GM18505 (cell line): Measurements from ENCODE around the gene GPR17.

Source experiments
- ATAC-seq: cut with Tn5 transposase; IDR thresholded peaks from one replicate; pipeline ENCODE4 v1.9.1; 2021; ENCODE audit not compliant: unreplicated experiment
- POLR2A ChIP-seq: IDR thresholded peaks from 4 replicates; pipeline ENCODE4 v1.6.1; 2011; ENCODE audit warnings: borderline replicate concordance; ENCODE audit not compliant: insufficient read depth, insufficient read length; ENCODE audit errors: extremely low read depth

GPR17 gene

DNA sequence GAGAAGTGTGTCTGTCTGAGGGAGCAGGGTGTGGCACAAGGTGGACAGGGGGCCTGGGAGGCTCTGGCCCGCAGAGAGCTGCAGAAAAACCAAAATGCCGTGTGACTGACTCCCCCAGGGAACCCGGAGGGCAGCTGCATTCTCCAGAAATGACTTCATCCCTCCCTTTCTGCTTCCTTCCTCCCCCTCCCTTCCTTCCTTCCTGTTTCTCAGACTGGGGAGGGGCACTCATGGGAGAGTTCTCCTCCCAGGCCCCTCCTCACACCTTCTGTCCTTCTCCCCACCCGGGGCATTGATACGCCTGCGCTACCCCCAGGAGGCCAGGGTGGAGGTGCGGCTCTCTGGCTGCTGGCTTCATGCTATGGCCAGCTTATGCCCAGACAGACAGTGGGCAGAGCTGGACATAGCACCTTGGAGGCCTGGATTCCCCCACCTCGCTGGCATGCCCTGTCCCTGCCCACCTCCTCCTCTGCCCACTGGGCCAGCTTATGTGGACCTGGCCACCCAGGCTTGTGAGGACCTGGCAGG, 8.2 kb upstream of the GPR17 start:
- TF ChIP-seq POLR2A: no peak

DNA sequence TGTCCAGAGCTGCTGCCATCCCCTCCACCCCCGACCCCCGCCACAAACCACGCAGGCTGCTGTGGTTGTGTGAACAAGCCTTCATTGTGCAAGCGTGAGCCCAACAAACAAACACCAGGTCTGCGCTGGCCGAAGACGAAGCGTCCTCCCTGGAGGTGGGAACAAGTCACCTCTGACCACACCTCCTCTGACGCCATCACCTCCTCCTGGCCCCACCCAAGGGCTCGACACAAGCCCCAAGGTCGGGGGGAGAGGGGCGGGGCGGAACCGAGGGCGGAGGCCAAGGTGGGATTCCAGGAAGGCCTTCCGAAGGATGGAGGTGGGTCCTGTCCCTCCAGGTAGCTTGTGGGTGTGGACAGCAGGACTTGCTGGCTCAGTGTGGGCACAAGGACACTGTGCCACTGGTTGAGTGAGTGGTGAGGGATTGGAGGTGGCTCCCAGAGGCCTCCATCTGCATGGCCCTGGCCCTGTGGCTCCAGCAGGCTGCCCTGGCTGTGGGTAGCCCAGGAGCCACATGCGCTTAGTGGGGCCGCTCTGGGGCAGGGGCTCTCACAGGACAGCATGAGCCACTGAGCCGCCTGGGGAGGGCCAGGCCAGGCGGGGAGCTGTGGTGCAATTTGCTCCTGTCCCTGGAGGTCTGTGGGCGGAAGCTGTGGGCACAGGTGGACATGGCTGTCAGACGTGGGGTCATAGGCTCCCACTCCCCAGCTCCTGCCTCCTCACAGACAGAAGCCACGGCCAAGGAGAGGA, 7.4 kb upstream of the GPR17 start:
- ATAC-seq: no peak
- no peak for TF ChIP-seq POLR2A

More for the DNA sequence above, 8.2 kb upstream of the GPR17 start:
- ATAC-seq: no peak

DNA sequence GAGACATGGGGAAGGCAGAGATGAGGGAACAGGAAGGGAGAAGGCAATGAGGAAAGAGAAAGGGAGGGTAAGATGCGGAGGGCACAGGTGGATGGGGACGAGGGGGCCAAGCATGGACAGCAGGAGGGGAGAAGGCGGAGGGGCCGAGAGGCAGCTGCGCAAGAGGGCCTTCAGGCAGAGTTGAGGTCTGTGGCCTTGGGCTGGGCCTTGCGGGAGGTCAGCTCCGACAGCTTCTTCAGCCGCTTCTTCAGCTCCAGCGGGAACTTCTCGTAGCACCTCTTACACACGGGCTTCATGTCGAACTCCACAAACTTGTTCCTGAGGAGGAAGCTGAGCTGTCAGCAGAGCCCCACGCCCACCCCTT, 6.9 kb upstream of the GPR17 start:
- no peak for ATAC-seq
- no peak for TF ChIP-seq POLR2A

DNA sequence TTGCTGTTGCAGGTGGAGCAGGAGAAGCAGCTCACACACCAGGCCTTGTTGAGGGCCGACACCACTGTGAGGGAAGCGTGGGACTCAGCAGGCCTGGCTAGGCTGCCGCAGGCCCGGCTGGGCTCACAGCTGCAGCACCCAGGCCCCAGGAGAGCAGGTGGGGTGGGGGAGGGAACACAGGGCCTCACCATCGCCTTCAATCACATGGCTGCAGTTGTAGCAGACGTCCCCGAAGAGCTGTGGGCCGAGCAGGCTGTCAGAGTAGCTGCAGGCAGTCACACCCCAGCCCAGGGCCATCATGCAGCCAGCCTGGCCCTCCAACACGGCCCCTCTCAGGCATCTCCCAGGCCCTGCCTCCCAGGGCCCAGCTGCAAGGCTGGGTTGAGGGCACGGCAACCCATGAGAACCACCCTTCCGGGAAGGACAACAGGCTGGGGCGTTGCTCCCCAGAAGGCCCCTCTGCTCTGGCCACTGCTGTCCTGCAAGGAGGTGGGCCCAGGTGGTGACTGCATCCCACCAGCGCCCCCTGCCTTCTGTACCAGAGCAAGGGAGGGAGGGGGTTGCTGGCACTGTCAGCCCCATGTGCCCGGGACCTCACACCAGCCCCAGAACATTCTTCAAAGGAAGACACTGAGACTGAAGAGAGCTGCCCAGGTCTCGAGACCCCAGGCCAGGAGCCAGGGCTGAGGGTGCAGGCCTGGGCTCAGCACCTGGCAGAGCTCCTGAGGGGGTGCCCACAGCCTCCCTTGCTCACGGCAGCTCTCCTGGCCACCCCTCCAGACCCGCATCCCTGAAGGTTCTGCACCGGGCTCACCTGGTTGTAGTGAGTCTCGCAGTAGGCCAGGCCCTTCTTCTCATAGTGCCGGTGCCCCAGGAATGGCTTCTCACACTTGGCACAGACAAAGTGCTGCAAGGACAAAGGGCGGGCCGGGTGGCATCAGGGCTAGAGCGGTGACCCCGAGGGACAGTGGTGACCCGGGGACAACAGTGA, 5.6 kb upstream of the GPR17 start:
- no peak for TF ChIP-seq POLR2A
- ATAC-seq: peak; percentile 42

DNA sequence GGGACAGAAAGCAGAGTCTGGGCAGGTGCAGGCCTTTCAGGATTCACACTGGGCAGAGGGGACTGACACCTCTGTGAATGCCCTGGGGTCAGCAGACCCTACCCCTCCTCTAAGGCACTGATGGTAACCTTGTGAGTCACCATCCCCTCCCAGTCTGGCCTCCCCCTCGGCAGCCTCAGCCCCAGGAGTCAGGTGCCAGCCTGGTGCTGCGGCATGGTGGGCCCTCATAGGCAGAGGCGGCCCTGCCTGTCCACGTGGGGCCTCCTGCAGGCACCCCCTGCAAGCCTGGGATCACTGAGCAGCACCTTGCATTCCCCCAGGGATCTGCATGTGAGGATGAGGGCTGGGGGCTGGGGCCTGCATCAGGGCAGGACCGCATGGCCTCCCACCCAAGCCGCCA, 4.8 kb upstream of the GPR17 start:
- no peak for TF ChIP-seq POLR2A
- ATAC-seq: no peak

DNA sequence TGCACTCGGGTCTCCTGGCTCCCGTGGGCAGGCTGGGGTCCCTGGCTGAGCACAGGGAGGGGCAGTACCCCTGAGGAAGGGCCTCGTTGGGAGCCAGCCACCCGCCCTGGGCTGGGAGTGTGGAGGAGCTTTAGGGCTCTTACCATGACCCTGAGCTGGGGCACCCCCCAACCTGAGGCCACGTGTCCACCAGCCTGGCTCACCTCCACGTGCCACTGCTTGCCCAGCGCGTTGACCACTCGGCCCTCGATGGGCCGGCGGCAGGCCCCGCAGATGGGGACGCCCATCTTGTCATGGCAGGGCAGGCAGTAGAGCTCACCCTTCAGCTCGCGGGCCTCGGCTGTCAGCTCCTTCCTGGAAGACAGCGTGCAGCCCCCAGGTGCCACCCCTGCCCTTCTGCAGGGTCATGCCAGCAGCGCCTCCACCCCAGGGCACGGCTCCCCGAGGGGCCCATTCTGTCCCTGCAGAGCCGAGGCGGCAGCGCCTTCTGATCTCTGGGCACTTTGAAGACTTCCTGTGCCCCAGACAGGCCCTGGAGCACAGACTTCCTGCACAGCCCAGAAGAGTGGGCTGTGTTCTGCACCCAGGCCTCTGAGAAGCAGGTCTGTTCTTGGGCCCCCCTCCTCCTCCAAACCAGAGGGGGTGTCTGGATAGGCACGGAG, 4.0 kb upstream of the GPR17 start:
- ATAC-seq: no peak
- no peak for TF ChIP-seq POLR2A

DNA sequence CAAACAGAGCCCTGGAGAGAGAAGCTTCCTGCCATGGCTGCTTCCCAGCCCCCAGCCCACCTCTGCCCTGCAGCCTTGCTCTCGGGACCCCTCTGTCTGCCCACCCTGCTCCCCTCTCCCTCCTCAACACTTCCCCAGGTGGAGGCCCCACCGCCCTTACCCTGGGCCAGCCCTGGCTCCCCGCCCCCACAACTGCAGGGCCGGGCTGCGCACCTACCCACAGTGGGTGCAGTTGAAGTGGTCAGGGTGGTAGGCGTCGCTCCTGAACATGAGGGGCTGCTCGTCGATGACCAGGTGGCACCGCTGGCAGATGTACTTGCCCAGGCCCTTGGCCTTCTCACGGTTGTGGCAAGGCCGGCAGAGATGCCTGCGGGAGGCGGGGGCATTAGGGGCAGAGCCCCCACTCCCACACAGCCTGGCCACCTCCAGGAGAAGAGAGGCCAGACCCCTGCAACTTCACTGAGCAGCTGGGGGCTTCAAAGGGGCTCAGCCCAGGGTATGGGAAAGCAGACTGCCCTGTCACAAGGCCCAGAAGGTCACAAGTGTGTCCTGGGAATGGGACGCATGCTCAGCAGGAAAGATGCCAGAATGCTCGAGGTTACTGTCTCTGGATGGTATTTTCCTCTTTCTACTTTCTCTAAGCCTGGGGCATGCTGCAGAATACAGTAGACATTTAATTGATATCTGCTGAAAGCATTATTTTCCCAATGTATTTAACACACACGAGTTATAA, 3.1 kb upstream of the GPR17 start:
- no peak for TF ChIP-seq POLR2A
- no peak for ATAC-seq

DNA sequence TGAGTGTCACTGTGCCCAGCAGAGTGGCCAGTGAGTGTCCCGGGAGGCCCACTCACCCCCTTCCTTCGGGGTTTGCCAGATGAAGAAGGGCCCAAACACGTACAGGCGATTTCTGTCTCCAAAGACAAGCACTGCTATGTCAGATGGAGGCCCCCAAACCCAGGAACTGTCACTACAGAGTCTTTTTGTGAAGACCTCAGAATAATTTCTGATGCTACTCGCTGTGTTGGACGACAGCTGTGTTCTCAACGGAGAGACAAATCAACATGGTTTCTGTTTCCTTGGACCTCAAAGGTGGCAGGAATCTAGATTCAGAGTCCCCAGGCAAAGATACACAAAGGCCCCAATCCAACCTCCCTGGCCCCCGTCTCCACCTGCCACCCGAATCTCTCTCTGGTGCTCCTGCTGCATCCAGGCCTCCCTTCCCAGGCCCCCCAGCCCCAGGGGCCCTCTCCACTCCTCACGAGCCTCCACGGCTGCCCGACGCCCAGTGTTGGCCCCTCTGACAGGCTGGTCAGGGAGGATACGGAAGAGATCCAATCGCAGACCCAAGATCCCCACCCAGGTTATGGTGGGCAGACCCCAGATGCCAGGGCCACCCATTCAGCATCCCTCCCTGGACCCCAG, 2.4 kb upstream of the GPR17 start:
- no peak for ATAC-seq
- no peak for TF ChIP-seq POLR2A

DNA sequence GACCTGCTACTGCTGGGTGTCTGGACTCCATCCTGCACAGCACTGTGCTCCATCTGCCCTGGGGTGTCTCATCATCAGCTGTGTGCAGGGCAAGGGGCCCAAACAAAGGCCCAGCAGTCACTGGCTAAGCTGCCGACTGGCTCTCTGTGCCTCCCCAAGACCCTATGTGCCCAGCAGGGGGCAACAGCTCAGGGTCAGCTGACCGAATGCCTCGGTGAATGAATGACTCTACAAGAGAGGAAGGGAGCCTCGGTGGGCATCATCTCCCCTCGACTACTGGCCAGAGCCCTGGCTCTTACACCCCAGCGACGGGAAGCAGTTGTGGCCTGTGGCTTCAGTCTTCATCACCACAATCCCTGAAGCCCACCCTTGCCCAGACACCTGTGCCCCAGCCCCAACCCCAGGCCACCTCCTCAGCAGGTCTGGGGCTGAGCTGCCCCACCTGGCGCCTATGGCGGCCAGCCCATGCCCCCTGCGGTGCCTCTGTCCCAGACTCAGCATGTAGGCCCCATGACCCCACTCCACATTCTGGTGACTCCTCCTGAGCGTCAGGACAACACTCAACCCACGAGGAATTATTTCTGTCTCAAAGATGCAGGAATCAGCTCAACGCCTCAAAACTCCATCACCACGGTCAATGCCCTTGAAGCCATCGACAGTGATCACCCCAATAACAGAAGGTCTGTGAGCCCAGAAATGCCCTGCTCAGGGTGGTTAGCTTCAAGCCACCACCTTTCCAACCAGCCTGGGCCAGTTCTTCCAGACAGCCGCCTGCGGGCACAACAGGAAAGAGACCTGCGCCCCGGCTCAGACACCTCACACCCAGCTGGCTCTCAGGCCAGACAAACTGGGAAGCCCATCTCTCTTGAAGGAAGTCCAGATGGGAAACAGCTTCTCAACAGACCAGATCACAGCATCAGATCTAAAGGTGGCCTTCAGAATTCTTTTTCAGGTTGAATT, 1.6 kb upstream of the GPR17 start:
- no peak for TF ChIP-seq POLR2A

DNA sequence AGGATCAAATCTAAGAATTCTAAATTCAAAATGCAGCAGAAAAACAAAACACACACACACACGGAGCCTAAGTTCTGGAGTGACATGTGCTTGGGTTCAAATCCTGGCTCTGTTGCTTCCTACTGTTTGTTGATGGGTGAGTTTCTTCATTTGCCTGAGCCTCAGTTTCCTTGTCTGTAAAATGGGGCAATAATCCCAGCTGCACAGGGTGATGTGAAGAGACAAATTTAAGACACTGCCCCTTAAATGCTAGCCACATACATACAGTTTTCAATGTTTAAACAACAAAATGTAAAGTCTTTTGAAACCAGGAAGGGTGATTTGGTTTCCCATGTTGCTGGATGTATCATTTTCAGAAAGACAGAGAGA, 943 bp upstream of the GPR17 start:
- ATAC-seq: no peak
- no peak for TF ChIP-seq POLR2A

More for the DNA sequence above, 1.6 kb upstream of the GPR17 start:
- ATAC-seq: no peak

DNA sequence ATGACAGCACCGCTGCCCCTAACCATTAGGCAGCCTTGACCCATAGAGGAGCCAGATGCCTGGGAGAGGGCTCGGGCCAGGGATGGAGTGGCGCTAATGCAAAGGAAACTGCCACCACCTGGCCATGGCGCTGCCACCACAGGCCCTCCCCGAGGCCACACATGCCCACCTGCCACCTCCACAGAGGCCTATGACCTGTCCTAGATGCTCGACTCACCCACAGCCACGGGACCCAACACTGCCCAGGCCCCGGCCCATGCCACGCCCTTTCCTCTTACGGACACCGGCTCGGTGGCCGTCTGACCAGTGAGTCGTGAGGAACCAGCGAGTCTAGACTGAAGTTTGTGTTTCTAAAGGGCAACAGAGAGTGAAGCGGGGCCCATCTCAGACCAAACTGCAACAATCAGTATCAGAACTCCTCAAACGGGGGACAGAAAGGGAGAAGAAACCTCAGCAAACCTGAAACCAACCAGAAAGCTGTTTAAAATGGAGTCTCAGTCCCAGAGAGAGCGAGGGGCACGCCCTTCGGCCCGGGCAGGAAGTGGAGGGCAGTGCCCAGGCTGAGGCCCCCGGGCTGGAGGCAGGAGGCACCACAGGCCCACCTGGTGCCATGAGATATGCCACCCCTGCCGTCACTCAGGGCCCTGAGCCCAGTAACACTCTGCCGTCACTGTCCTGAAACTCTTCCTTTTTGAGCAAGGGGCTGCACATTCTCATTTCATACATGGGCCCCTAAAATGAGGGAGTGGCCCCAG, 711 bp downstream of the GPR17 start:
- no peak for ATAC-seq
- no peak for TF ChIP-seq POLR2A
